ENCODE measurements around the gene SLCO2B1.

DNA sequence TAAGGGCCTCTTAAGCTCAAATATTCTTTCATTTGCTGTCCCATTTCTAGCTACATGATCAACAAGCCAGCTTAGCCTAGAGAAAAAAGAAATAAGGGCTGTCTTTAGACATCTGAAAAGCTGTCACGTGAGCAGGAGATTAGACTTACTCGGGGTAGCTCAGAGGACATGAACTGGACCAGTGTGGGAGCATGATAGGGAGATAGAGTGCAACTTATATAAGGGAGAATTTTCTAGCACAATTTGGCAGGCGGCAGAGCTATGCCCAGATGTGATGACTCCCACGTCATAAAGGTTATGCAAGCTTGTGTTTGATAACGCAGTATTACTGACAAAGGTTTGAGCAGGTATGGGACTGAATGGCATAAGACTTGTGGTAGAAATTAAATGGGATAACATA lies 61.5 kb downstream of the SLCO2B1 start:
- TF ChIP-seq EZH2phosphoT487 (IDR thresholded peaks at IDR 0.05; ENCODE audit: insufficient read depth, low read depth) (no peak), EZH2 (IDR thresholded peaks at IDR 0.05; ENCODE audit: insufficient read depth, poor library complexity, severe bottlenecking) (no peak)
